HepG2 (cell line): ENCODE data around the gene ADARB1. TPM values are rescaled to one million over a fixed set of nuclear protein-coding genes. Genes with fewer than 3 reads are reported as not detected.

Experiments
- ATAC-seq: fragments of 200-7000 bp; cut with Tn5 transposase; 3 replicates; pipeline ENCODE4 v1.9.1; 2020; ENCODE audit warnings: mild to moderate bottlenecking, moderate library complexity
- BruUV-seq: library from RNA; stranded (reverse); fragments of 400-500 nt; replicated peaks from 2 replicates; lab custom pipeline; 2021; lab: Mats Ljungman, UMichigan
- CTCF ChIA-PET: fragments of 300-600 bp; formaldehyde crosslinking; extraction: SDS; loops from one replicate; lab custom pipeline; 2021; ENCODE audit warnings: low total read pairs, inconsistent platforms, low intra/inter-chr PET ratio; lab: Yijun Ruan, JAX
- POLR2A ChIA-PET: fragments of 350-600 bp; sonication (Branson Sonifier 250); formaldehyde crosslinking; loops from one replicate; lab custom pipeline; 2020; ENCODE audit warnings: antibody characterized with exemption, inconsistent platforms; lab: Yijun Ruan, JAX
- DNase-seq: peaks from one replicate; pipeline ENCODE4 v3.0.0-alpha.2; 2015; ENCODE audit warnings: low spot score
- FAIRE-seq: peaks from 3 replicates; lab custom pipeline; 2011; peaks lifted over from hg19 to GRCh38; lab: Jason Lieb, UNC
- H2AFZ ChIP-seq: one replicate; pipeline ENCODE4 v1.6.1; 2011; ENCODE audit warnings: low read length, inconsistent platforms
- H3K27ac ChIP-seq: fragments of 300-600 bp; 3 replicates; pipeline ENCODE4 v1.8.0; 2011; ENCODE audit warnings: mixed run types, mild to moderate bottlenecking, mixed read lengths, low read length, inconsistent platforms; ENCODE audit not compliant: insufficient read depth; ENCODE audit errors: extremely low read length
- H3K27me3 ChIP-seq, 2 experiments: fragments of 200-600 bp in 1 of 2; 2 replicates in 1 of 2; 3 replicates in 1 of 2; pipeline versions ENCODE4 v1.6.0 to v1.8.0; 2011; ENCODE audit warnings: low read length in 2 of 2, mild to moderate bottlenecking in 2 of 2, moderate library complexity in 2 of 2, inconsistent platforms in 1 of 2; ENCODE audit not compliant: insufficient read depth in 2 of 2, control insufficient read depth in 1 of 2
- H3K36me3 ChIP-seq, 2 experiments: fragments of 200-600 bp in 1 of 2; replicated peaks in 1 of 2; 2 replicates in 1 of 2; 3 replicates in 1 of 2; pipeline versions ENCODE4 v1.5.1 to v1.8.0; 2011; ENCODE audit warnings: low read length in 2 of 2, inconsistent platforms in 1 of 2; ENCODE audit not compliant: insufficient read depth in 2 of 2, control insufficient read depth in 1 of 2
- H3K4me1 ChIP-seq: 2 replicates; pipeline ENCODE4 v1.5.1; 2012; ENCODE audit warnings: low read length, inconsistent platforms; ENCODE audit not compliant: insufficient read depth
- H3K4me2 ChIP-seq: 2 replicates; pipeline ENCODE4 v1.6.0; 2011; ENCODE audit warnings: low read depth, low read length, inconsistent platforms
- H3K4me3 ChIP-seq, 3 experiments: fragments of 200-600 bp in 1 of 3; sonication (generic), shearing (Covaris generic) in 1 of 3; replicated peaks in 1 of 3; 2 replicates each; pipeline ENCODE4 v1.5.1; 2011 to 2016; ENCODE audit warnings: low read length in 3 of 3, inconsistent platforms in 2 of 3, low read depth in 2 of 3, mild to moderate bottlenecking in 2 of 3, control low read depth in 1 of 3, mixed read lengths in 1 of 3; ENCODE audit not compliant: insufficient read depth in 1 of 3
- H3K79me2 ChIP-seq: one replicate; pipeline ENCODE4 v1.6.1; 2011; ENCODE audit warnings: low read length, inconsistent platforms; ENCODE audit not compliant: insufficient read depth
- H3K9ac ChIP-seq: 2 replicates; pipeline ENCODE4 v1.6.0; 2011; ENCODE audit warnings: mild to moderate bottlenecking, low read depth, low read length, inconsistent platforms; ENCODE audit not compliant: insufficient read depth
- H3K9me3 ChIP-seq: 2 replicates; pipeline ENCODE4 v1.5.1; 2012; ENCODE audit warnings: mild to moderate bottlenecking, low read length
- H4K20me1 ChIP-seq: 2 replicates; pipeline ENCODE4 v1.6.0; 2011; ENCODE audit warnings: inconsistent platforms, mild to moderate bottlenecking, low read length, moderate library complexity; ENCODE audit not compliant: insufficient read depth
- ARHGAP35 ChIP-seq: sonication (generic); formaldehyde crosslinking; IDR thresholded peaks from 2 replicates; pipeline ENCODE4 v1.9.0; 2022; ENCODE audit warnings: mild to moderate bottlenecking, inconsistent platforms, moderate library complexity, missing genetic modification reagents, borderline replicate concordance
- GTF2F1 ChIP-seq: fragments of 150-350 bp; IDR thresholded peaks from 2 replicates; pipeline ENCODE4 v1.6.1; 2014; ENCODE audit warnings: low read length
- HNF4A ChIP-seq: sonication (generic); formaldehyde crosslinking; IDR thresholded peaks from 2 replicates; pipeline ENCODE4 v1.4.0; 2020; ENCODE audit warnings: missing genetic modification reagents
- KDM2A ChIP-seq: sonication (generic); formaldehyde crosslinking; IDR thresholded peaks from 2 replicates; pipeline ENCODE4 v1.4.0; 2020; ENCODE audit warnings: low read depth, missing genetic modification reagents, borderline replicate concordance
- MEF2D ChIP-seq: sonication (generic); formaldehyde crosslinking; IDR thresholded peaks from 2 replicates; pipeline ENCODE4 v1.5.1; 2020; ENCODE audit warnings: mild to moderate bottlenecking, missing genetic modification reagents
- MIER3 ChIP-seq: IDR thresholded peaks from 2 replicates; pipeline ENCODE4 v1.6.1; 2016; ENCODE audit warnings: missing compliant biosample characterization, borderline replicate concordance
- MYC ChIP-seq: sonication (generic); formaldehyde crosslinking; IDR thresholded peaks from 2 replicates; pipeline ENCODE4 v1.9.0; 2021; ENCODE audit warnings: missing genetic modification reagents, borderline replicate concordance
- PHF8 ChIP-seq: sonication (generic); formaldehyde crosslinking; IDR thresholded peaks from 2 replicates; pipeline ENCODE4 v1.5.0; 2020; ENCODE audit warnings: missing genetic modification reagents
- SRSF1 ChIP-seq: fragments of 200-400 bp; formaldehyde crosslinking; optimal IDR thresholded peaks from 2 replicates; pipeline ENCODE3; 2017; ENCODE audit warnings: mild to moderate bottlenecking, low read depth, low read length, moderate library complexity
- TCF12 ChIP-seq, 2 experiments: fragments of 450-650 bp in 1 of 2; sonication (generic) in 1 of 2; formaldehyde crosslinking in 1 of 2; IDR thresholded peaks; 2 replicates each; pipeline versions ENCODE4 v1.6.1 to v1.8.0; 2017 to 2022; ENCODE audit warnings: antibody characterized with exemption in 1 of 2, mild to moderate bottlenecking in 1 of 2, missing genetic modification reagents in 1 of 2, moderate library complexity in 1 of 2
- ZFP82 ChIP-seq: sonication (generic); formaldehyde crosslinking; IDR thresholded peaks from 2 replicates; pipeline ENCODE4 v1.5.1; 2020; ENCODE audit warnings: mild to moderate bottlenecking, missing genetic modification reagents, borderline replicate concordance
- ZNF205 ChIP-seq: IDR thresholded peaks from 2 replicates; pipeline ENCODE4 v1.6.1; 2018; ENCODE audit warnings: missing biosample characterization, missing genetic modification reagents
- ZNF251 ChIP-seq: sonication (generic); formaldehyde crosslinking; IDR thresholded peaks from 2 replicates; pipeline ENCODE4 v1.9.0; 2021; ENCODE audit warnings: mild to moderate bottlenecking, missing genetic modification reagents
- ZNF274 ChIP-seq: sonication (generic); formaldehyde crosslinking; IDR thresholded peaks from 2 replicates; pipeline ENCODE4 v1.5.1; 2020; ENCODE audit warnings: mild to moderate bottlenecking, missing genetic modification reagents
- ZNF460 ChIP-seq: sonication (generic); formaldehyde crosslinking; IDR thresholded peaks from 2 replicates; pipeline ENCODE4 v1.5.1; 2020; ENCODE audit warnings: missing genetic modification reagents, mild to moderate bottlenecking, borderline replicate concordance
- WGBS: methylation state at CpG from one replicate; pipeline ENCODE4 v1.1.6; 2017; ENCODE audit warnings: low lambda C conversion rate; 5-methylcytosine and 5-hydroxymethylcytosine counted together
- in situ Hi-C: cut with HindIII; loops from 2 replicates; pipeline ENCODE4 v1.10.0; 2017; ENCODE audit warnings: low pct_unique_long_range_greater_than_20kb; ENCODE audit not compliant: extremely low pct_ligation_motif_present
- intact Hi-C: fragments of 100-400 bp; cut with micrococcal nuclease; formaldehyde crosslinking; loops from one replicate; pipeline ENCODE4 v1.10.0; 2022; ENCODE audit not compliant: unreplicated experiment
- polyA plus RNA-seq, 8 experiments: library from polyadenylated mRNA; depleted of rRNA in 3 of 8; stranded (reverse) in 7 of 8; unstranded in 1 of 8; fragments of >200 nt; fragmentation: Illumina TruSeq in 4 of 8; extraction: Trizol in 4 of 8; gene quantifications; 2 replicates each; pipeline versions ENCODE4 v1.2.1 to v1.2.3, GENCODE V29; 2011 to 2016; ENCODE audit warnings: low read depth in 4 of 8, missing spikeins in 1 of 8, mixed read lengths in 1 of 8; ENCODE audit not compliant: insufficient read depth in 1 of 8
- total RNA-seq, 5 experiments: library from RNA; depleted of rRNA; stranded (reverse); fragments of >200 nt; fragmentation: Illumina TruSeq; extraction: Trizol; gene quantifications; 2 replicates each; pipeline ENCODE4 v1.2.3, GENCODE V29; 2016; ENCODE audit warnings: low read depth in 1 of 5
- TF ChIP-seq, protein P1 (sequence below): sonication (generic); formaldehyde crosslinking; IDR thresholded peaks from 2 replicates; pipeline ENCODE4 v1.8.1; 2023; ENCODE audit warnings: mild to moderate bottlenecking, missing genetic modification reagents
- TF ChIP-seq, protein P2 (sequence below): sonication (generic); formaldehyde crosslinking; IDR thresholded peaks from 2 replicates; pipeline ENCODE4 v1.4.0; 2020; ENCODE audit warnings: mild to moderate bottlenecking, missing genetic modification reagents

ADARB1 gene
- total and polyA plus RNA-seq, 2 of the 13 experiments (the other 11 are each of a cell fraction or from before 2014, with no cell fraction given): 6.6 to 10.0 TPM

DNA sequence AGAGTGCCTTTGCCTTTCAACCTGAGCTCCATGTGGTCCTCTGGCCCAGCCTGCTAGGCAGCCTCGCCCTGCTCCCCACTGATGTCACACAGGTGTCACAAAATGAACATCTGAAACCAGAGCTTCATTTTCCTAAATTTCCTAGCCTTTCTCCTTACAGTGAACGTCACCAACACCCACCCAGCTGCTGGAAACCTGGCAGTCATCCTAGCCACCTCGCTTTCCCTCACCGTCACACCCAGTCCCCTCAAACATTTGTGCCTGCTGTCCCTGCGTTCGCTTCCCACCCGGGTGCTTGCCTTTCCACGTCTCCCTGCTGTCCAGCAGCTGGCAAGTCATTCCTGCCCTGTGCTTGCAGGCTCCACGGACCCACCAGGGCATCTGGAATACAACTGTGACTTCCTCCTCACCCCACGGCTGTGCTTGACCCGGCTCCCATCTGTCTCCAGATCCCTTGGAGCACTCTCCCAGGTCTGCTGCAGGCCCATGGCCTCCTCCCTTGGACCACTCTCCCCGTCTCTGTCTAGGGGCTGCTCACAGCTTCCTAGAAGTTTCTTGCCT, 23.5 kb downstream of the ADARB1 start:
- POLR2A ChIA-PET: no interaction called here
- intact Hi-C loops: no loop called here
- H3K4me3 ChIP-seq: no peak overlapping the region
- DNase-seq (no peak), FAIRE-seq (no peak), ATAC-seq (no peak)
- no peak overlapping the region for H3K27ac ChIP-seq
- no peaks in the 10 kb centered on the region for H4K20me1 ChIP-seq
- H3K27me3 ChIP-seq: no peaks in the 10 kb centered on the region
- no TSS peak for BruUV-seq
- H3K9ac ChIP-seq: no peak overlapping the region
- H3K79me2 ChIP-seq: peaks cover 3% of the 10 kb centered on the region
- H2AFZ ChIP-seq: no peak overlapping the region
- no peaks in the 10 kb centered on the region; a peak in 1 of 5 replicates for H3K36me3 ChIP-seq
- no peak overlapping the region for H3K4me2 ChIP-seq
- H3K4me1 ChIP-seq: no peaks in the 10 kb centered on the region
- H3K9me3 ChIP-seq: no peaks in the 10 kb centered on the region
- in situ Hi-C loops: no loop called here
- WGBS: 94% methylated on average over 12 of the region's 12 CpGs
- no peak for TF ChIP-seq KDM2A (CRISPR knock-in tag)
- no peak for TF ChIP-seq MYC (CRISPR knock-in tag)
- no peak for TF ChIP-seq ZNF460 (CRISPR knock-in tag)
- TF ChIP-seq GTF2F1: no peak
- TF ChIP-seq TCF12 (IDR thresholded peaks at IDR 0.05): no peak
- no peak for TF ChIP-seq TCF12 (CRISPR knock-in tag; IDR thresholded peaks at IDR 0.05)
- no peak for TF ChIP-seq ZNF274 (CRISPR knock-in tag)
- TF ChIP-seq ZNF205 (CRISPR knock-in tag): no peak
- TF ChIP-seq, protein P1, sequence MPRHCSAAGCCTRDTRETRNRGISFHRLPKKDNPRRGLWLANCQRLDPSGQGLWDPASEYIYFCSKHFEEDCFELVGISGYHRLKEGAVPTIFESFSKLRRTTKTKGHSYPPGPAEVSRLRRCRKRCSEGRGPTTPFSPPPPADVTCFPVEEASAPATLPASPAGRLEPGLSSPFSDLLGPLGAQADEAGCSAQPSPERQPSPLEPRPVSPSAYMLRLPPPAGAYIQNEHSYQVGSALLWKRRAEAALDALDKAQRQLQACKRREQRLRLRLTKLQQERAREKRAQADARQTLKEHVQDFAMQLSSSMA (CRISPR knock-in tag): no peak
- TF ChIP-seq MEF2D (CRISPR knock-in tag): no peak
- no peak for TF ChIP-seq HNF4A
- TF ChIP-seq ZFP82 (CRISPR knock-in tag): no peak
- TF ChIP-seq SRSF1: no peak
- TF ChIP-seq, protein P2, sequence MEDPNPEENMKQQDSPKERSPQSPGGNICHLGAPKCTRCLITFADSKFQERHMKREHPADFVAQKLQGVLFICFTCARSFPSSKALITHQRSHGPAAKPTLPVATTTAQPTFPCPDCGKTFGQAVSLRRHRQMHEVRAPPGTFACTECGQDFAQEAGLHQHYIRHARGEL (CRISPR knock-in tag): no peak
- TF ChIP-seq MIER3 (CRISPR knock-in tag): no peak
- TF ChIP-seq ZNF251 (CRISPR knock-in tag): no peak
- TF ChIP-seq ARHGAP35: no peak
- no peak for TF ChIP-seq PHF8
- CTCF ChIA-PET: no interaction called here
